Measurements from ENCODE around the gene GPRC5C. TPM values are rescaled to one million over a fixed set of nuclear protein-coding genes. Genes with fewer than 3 reads are reported as not detected.

GPRC5C gene
- total RNA-seq, 2 experiments from 2014 or later: not detected

GRCh38 chr17:74451557-74451956, 19.7 kb downstream of the GPRC5C start:
- CTCF ChIA-PET: interaction anchor here (0.6 kb wide), 1 partner anchor 22 kb away, joined by 7 read pairs; no protein-coding TSS in a partner anchor
- Mint-ChIP-seq H3K4me3 (no peak overlapping the region), H3K4me1 (ENCODE audit: low read depth) (peaks cover 2% of the 10 kb centered on the region), H3K36me3 (ENCODE audit: low read depth) (no peaks in the 10 kb centered on the region), H3K27me3 (ENCODE audit: low read depth) (peaks cover 10% of the 10 kb centered on the region), H3K27ac (no peak overlapping the region), H3K9me3 (no peaks in the 10 kb centered on the region)
- intact Hi-C loops (cut with micrococcal nuclease): no loop called here
- DNase-seq: no peak

GRCh38 chr17:74452033-74452840, 20.3 kb downstream of the GPRC5C start:
- no peaks in the 10 kb centered on the region for H3K36me3 Mint-ChIP-seq (ENCODE audit: low read depth)
- intact Hi-C loops (cut with micrococcal nuclease): no loop called here
- no peaks in the 10 kb centered on the region for H3K4me1 Mint-ChIP-seq (ENCODE audit: low read depth)
- DNase-seq: no peak
- CTCF ChIA-PET: interaction anchor here (0.6 to 7.0 kb wide), 2 partner anchors 22 to 84 kb away, joined by 7 to 97 read pairs; partner anchors contain the start of gene GPR142
- no peaks in the 10 kb centered on the region for H3K9me3 Mint-ChIP-seq
- H3K27me3 Mint-ChIP-seq (ENCODE audit: low read depth): peaks cover 8% of the 10 kb centered on the region
- no peak overlapping the region for H3K27ac Mint-ChIP-seq
- H3K4me3 Mint-ChIP-seq: no peak overlapping the region

GRCh38 chr17:74452841-74453661, 21.2 kb downstream of the GPRC5C start:
- H3K4me3 Mint-ChIP-seq: no peak overlapping the region
- H3K27ac Mint-ChIP-seq: no peak overlapping the region
- intact Hi-C loops (cut with micrococcal nuclease): no loop called here
- peaks cover 8% of the 10 kb centered on the region for H3K27me3 Mint-ChIP-seq (ENCODE audit: low read depth)
- H3K9me3 Mint-ChIP-seq: no peaks in the 10 kb centered on the region
- no peaks in the 10 kb centered on the region for H3K36me3 Mint-ChIP-seq (ENCODE audit: low read depth)
- peaks cover 4% of the 10 kb centered on the region for H3K4me1 Mint-ChIP-seq (ENCODE audit: low read depth)
- CTCF ChIA-PET: interaction anchor here (0.6 to 7.0 kb wide), 7 partner anchors 11 to 85 kb away, joined by 3 to 97 read pairs (median 4); partner anchors contain the start of gene GPR142
- DNase-seq: no peak

- Mint-ChIP-seq H3K27ac (no peak overlapping the region), H3K27me3 (ENCODE audit: low read depth) (peaks cover 8% of the 10 kb centered on the region), H3K4me3 (no peak overlapping the region), H3K9me3 (no peaks in the 10 kb centered on the region), H3K36me3 (ENCODE audit: low read depth) (no peaks in the 10 kb centered on the region), H3K4me1 (ENCODE audit: low read depth) (peaks cover 4% of the 10 kb centered on the region)
- intact Hi-C loops (cut with micrococcal nuclease): no loop called here
- CTCF ChIA-PET: interaction anchor here (0.9 to 7.0 kb wide), 6 partner anchors 10 to 86 kb away, joined by 3 to 97 read pairs (median 4); partner anchors contain the start of gene GPR142
- no peak for DNase-seq
Observed at GRCh38 chr17:74453665-74454196, 21.8 kb downstream of the GPRC5C start.

- intact Hi-C loops (cut with micrococcal nuclease): loop anchor here (5.0 kb wide), 2 partner anchors 78 to 242 kb away; partner anchors contain the start of genes CD300LB and TTYH2
- Mint-ChIP-seq H3K36me3 (ENCODE audit: low read depth) (no peaks in the 10 kb centered on the region), H3K4me1 (ENCODE audit: low read depth) (peaks cover 4% of the 10 kb centered on the region), H3K27me3 (ENCODE audit: low read depth) (peaks cover 8% of the 10 kb centered on the region), H3K27ac (no peak overlapping the region), H3K9me3 (no peaks in the 10 kb centered on the region), H3K4me3 (peak overlapping the region; percentile 29)
- DNase-seq: peak; percentile 77
- CTCF ChIA-PET: interaction anchor here (0.9 to 7.0 kb wide), 7 partner anchors 10 to 86 kb away, joined by 3 to 97 read pairs (median 4); partner anchors contain the start of gene GPR142
Observed at GRCh38 chr17:74454197-74455024, 22.5 kb downstream of the GPRC5C start.

- no peaks in the 10 kb centered on the region for H3K36me3 Mint-ChIP-seq (ENCODE audit: low read depth)
- CTCF ChIA-PET: interaction anchor here (0.6 to 7.0 kb wide), 8 partner anchors 10 to 87 kb away, joined by 3 to 97 read pairs (median 4); partner anchors contain the start of genes CD300A and GPR142
- peaks cover 4% of the 10 kb centered on the region for H3K4me1 Mint-ChIP-seq (ENCODE audit: low read depth)
- H3K4me3 Mint-ChIP-seq: no peak overlapping the region
- no peak for DNase-seq
- H3K27ac Mint-ChIP-seq: no peak overlapping the region
- H3K27me3 Mint-ChIP-seq (ENCODE audit: low read depth): peaks cover 8% of the 10 kb centered on the region
- intact Hi-C loops (cut with micrococcal nuclease): loop anchor here (5.0 kb wide), 2 partner anchors 77 to 243 kb away; partner anchors contain the start of genes CD300LB and TTYH2
- H3K9me3 Mint-ChIP-seq: no peaks in the 10 kb centered on the region
Observed at GRCh38 chr17:74455025-74455545, 23.2 kb downstream of the GPRC5C start.

GRCh38 chr17:74455821-74456220, 23.9 kb downstream of the GPRC5C start:
- Mint-ChIP-seq H3K4me1 (ENCODE audit: low read depth) (peaks cover 4% of the 10 kb centered on the region), H3K27ac (no peak overlapping the region), H3K9me3 (no peaks in the 10 kb centered on the region), H3K27me3 (ENCODE audit: low read depth) (peaks cover 8% of the 10 kb centered on the region), H3K36me3 (ENCODE audit: low read depth) (no peaks in the 10 kb centered on the region), H3K4me3 (no peak overlapping the region)
- intact Hi-C loops (cut with micrococcal nuclease): loop anchor here (5.0 kb wide), 2 partner anchors 76 to 244 kb away; partner anchors contain the start of genes CD300LB and TTYH2
- CTCF ChIA-PET: interaction anchor here (0.6 to 7.0 kb wide), 8 partner anchors 9 to 88 kb away, joined by 3 to 97 read pairs (median 4); partner anchors contain the start of genes CD300A and GPR142
- DNase-seq: no peak

- CTCF ChIA-PET: interaction anchor here (0.6 to 7.0 kb wide), 37 partner anchors 9 to 262 kb away, joined by 3 to 97 read pairs (median 4); partner anchors contain the start of genes BTBD17, CD300A, CD300H and GPR142
Observed at GRCh38 chr17:74457146-74457819, 25.4 kb downstream of the GPRC5C start.

GRCh38 chr17:74457820-74458166, 25.9 kb downstream of the GPRC5C start:
- H3K36me3 Mint-ChIP-seq (ENCODE audit: low read depth): no peaks in the 10 kb centered on the region
- CTCF ChIA-PET: interaction anchor here (0.6 to 7.0 kb wide), 26 partner anchors 12 to 162 kb away, joined by 3 to 97 read pairs (median 4); partner anchors contain the start of genes CD300H and GPR142
- H3K27ac Mint-ChIP-seq: no peak overlapping the region
- no peak overlapping the region for H3K4me3 Mint-ChIP-seq
- peaks cover 8% of the 10 kb centered on the region for H3K4me1 Mint-ChIP-seq (ENCODE audit: low read depth)
- intact Hi-C loops (cut with micrococcal nuclease): loop anchor here (1.0 to 5.0 kb wide), 5 partner anchors 36 to 245 kb away; partner anchors contain the start of genes CD300LB and TTYH2
- H3K9me3 Mint-ChIP-seq: no peaks in the 10 kb centered on the region
- H3K27me3 Mint-ChIP-seq (ENCODE audit: low read depth): peaks cover 6% of the 10 kb centered on the region
- no peak for DNase-seq

More at GRCh38 chr17:74457146-74457819, 25.4 kb downstream of the GPRC5C start:
- peaks cover 8% of the 10 kb centered on the region for H3K27me3 Mint-ChIP-seq (ENCODE audit: low read depth)
- H3K4me1 Mint-ChIP-seq (ENCODE audit: low read depth): peaks cover 4% of the 10 kb centered on the region
- no peaks in the 10 kb centered on the region for H3K36me3 Mint-ChIP-seq (ENCODE audit: low read depth)
- no peaks in the 10 kb centered on the region for H3K9me3 Mint-ChIP-seq
- H3K4me3 Mint-ChIP-seq: no peak overlapping the region
- H3K27ac Mint-ChIP-seq: no peak overlapping the region
- intact Hi-C loops (cut with micrococcal nuclease): loop anchor here (1.0 to 5.0 kb wide), 5 partner anchors 36 to 245 kb away; partner anchors contain the start of genes CD300LB and TTYH2
- peak; percentile 81 for DNase-seq

- DNase-seq: no peak
- Mint-ChIP-seq H3K4me1 (ENCODE audit: low read depth) (peaks cover 18% of the 10 kb centered on the region), H3K4me3 (no peak overlapping the region), H3K27ac (no peak overlapping the region), H3K36me3 (ENCODE audit: low read depth) (no peaks in the 10 kb centered on the region), H3K9me3 (no peaks in the 10 kb centered on the region), H3K27me3 (ENCODE audit: low read depth) (no peaks in the 10 kb centered on the region)
- CTCF ChIA-PET: interaction anchor here (1.0 to 7.0 kb wide), 5 partner anchors 13 to 91 kb away, joined by 3 to 97 read pairs (median 11); partner anchors contain the start of gene GPR142
- intact Hi-C loops (cut with micrococcal nuclease): loop anchor here (5.0 kb wide), 2 partner anchors 73 to 247 kb away; partner anchors contain the start of genes CD300LB and TTYH2
Observed at GRCh38 chr17:74458835-74459234, 26.9 kb downstream of the GPRC5C start.
